GM11168 (cell line): Measurements from ENCODE around the gene PGP.

Experiments
- in situ Hi-C: fragments of 300-500 bp; cut with MboI; formaldehyde crosslinking; loops from one replicate; pipeline ENCODE4 v1.12.0; 2022; ENCODE audit warnings: low sequenced_read_pairs; ENCODE audit not compliant: unreplicated experiment

PGP gene

DNA sequence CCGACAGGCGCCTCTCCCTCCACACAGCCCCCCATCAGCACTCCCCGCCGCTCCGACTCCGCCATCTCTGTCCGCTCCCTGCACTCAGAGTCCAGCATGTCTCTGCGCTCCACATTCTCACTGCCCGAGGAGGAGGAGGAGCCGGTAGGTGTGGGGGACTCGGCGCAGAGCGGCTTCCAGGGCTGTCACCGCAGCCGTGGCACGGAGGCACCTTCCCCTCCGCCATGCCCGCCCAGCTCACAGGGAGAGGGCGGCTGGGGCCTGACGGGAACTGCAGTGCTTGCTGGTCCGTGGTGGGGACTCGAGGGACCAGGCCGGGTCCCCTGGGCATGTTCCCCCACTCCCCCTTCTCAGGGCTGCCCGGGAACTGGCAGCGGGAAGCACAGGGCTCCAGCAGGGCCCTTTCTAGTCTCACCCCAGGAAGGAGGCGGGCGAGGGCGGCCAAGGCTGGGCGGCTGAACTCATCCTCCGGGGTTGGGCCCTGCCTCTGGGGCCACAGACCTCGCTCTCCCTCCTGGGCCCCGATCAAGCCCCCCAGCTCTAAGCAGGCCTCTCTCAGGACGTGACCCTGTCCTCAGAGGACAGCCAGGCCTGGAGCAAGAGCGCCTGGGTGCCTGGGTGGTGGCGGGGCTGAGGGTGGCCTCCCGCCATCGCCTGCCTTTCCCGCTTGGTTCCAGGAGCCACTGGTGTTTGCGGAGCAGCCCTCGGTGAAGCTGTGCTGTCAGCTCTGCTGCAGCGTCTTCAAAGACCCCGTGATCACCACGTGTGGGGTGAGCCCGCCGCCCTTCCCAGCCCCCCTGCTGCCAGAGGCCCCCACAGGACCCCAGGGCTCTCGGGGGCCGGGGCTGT is 43.8 kb downstream of the PGP start:
- in situ Hi-C loops = no loop called here

DNA sequence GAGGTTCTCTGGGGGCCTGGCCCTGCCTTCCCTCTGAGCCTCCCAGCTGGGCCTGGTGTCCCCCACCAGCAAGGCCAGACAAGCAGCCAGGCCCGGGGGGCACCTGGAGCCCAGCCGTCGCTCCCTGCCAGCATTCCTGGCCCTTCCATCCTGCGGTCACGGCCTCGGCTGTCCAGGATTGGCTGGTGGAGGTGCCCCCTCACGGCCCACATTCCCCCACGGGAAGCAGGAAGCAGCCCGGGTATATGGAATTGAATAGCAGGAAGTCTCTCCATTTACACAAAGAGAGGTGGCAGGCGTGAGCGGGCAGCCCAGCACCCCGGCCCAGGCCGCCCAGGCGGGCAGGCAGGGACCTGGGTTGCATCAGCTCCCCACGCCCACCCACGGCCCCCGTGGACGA is 44.6 kb downstream of the PGP start:
- in situ Hi-C loops = no loop called here

DNA sequence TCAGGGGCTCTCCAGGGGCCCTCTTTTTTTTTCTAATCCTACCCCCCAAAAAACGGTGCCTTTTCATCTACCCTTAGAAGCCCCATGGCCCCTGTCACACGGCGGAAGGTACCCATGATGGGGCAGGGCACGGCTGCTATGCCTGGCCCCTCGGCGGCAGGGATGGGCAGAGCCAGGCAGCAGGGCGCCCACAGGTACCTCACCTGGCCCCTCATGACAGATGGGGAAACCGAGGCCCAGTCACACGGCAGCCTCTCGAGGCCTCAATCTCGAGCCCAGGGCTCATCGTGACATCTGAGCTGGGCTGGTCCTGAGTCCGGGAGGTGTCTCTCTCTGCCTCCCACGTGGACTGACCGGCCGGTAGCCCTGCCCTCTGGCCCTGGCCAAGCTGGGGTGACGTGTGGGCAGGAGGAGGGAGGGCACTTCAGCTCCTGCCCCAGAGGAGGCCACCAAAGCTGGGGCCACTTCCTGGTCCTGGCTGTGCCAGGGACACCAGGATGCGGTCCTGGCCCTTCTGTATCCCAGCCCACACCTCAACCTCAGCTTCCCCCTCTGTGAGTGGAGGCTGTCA is 47.5 kb downstream of the PGP start:
- in situ Hi-C loops = no loop called here

- in situ Hi-C loops = no loop called here
Observed at GRCh38 chr16:2166263-2167067, 48.2 kb downstream of the PGP start.

DNA sequence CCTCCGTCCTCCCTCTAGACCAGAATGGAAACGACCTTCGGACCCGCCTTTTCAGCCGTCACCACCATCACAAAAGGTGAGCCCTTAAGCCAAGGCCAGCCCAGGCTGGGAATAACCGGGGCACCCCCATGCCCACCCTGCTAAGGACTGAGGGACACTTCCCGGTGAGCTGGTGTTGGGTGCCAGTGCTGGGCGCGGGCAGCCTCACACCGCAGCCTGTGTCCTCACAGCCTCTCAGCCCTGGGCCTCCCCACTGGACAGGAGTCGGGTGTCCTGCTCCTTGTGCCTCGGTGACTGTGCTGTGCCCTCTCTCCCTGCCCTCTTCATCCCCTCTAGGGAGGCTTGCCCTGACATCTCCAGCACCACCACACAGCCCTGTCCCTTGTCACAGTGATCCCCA is 48.8 kb downstream of the PGP start:
- in situ Hi-C loops = no loop called here

DNA sequence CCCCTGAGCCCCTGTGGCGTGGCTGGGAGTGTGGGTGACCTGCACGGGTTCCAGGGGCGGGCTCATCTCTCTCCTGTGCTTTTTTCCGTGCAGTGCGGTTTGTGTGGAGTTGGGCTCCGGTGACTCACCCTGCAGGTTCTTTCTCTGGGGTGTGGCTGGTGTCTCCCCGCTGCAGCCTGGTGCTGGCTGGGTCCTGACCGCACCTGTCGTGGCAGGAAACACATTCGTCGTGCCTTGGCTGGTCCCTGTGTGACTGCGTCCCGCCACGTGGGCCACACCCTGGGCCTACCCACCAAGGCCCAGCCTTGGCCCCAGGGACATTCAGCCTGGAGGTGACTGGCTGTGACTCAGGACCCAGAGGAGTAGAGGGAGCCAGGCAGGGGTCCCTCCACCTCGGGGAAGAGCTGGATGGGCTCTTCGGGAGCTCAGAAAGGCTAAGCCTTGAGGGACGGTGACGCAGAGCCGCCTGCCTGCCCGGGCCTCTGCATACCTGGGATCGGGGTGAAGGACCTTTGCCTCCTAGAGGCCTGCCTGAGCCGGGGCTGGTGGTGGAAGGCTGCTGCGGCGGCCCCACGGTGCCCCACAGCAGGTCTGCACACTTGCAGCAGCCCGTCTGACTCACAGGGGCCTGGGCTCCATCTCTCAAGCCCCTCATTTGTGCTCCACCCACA is 51.3 kb downstream of the PGP start:
- in situ Hi-C loops = no loop called here

DNA sequence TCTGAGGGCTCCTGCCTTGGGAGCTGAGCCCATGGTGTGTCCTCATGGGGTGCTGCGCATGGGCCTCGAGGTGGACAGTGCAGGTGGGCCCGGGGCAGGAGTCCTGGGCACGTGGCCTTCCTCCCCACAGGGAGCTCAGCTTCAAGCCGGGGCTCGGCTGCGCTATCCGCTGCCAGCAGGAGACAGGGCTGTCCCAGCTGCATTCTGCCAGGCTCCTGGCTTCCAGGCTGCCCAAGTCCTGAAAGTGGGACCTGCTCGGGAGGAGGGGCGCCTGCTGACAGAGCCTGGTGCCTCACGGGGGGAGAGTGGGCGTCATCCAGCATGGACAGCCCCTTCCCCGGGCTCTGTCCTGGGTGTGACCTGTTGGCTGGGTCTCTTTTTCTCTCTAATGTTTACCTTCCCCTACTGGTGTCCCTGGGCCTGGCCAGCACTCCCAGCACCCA is 51.9 kb downstream of the PGP start:
- in situ Hi-C loops = no loop called here

- in situ Hi-C loops = no loop called here
Observed at GRCh38 chr16:2161911-2162310, 52.7 kb downstream of the PGP start.
